SK-N-SH treated with all-trans-retinoic acid at 6 μM for 48 hours (cell line): ENCODE data around the gene SGPL1.

ENCODE experiments used
- ATAC-seq: fragments of 200-7000 bp; cut with Tn5 transposase; 3 replicates; pipeline ENCODE4 v1.9.1; 2020; ENCODE audit warnings: mild to moderate bottlenecking, moderate library complexity
- ARNTL ChIP-seq: fragments of 450-650 bp; formaldehyde crosslinking; IDR thresholded peaks from 2 replicates; pipeline ENCODE4 v1.5.0; 2020; ENCODE audit warnings: low read depth, mild to moderate bottlenecking, moderate library complexity, borderline replicate concordance
- BACH2 ChIP-seq: fragments of 250-450 bp; sonication (Bioruptor Pico); IDR thresholded peaks from 2 replicates; pipeline ENCODE4 v1.9.0; 2021; ENCODE audit warnings: mild to moderate bottlenecking, borderline replicate concordance
- ESRRG ChIP-seq: fragments of 250-450 bp; sonication (Bioruptor Pico); IDR thresholded peaks from 2 replicates; pipeline ENCODE4 v1.6.1; 2021; ENCODE audit warnings: mild to moderate bottlenecking
- GLIS3 ChIP-seq: fragments of 250-450 bp; sonication (Bioruptor Pico); IDR thresholded peaks from 2 replicates; pipeline ENCODE4 v1.5.0; 2020; ENCODE audit warnings: mild to moderate bottlenecking, moderate library complexity
- ISL1 ChIP-seq: fragments of 250-450 bp; sonication (Bioruptor Pico); IDR thresholded peaks from 2 replicates; pipeline ENCODE4 v2.1.2; 2022; ENCODE audit warnings: mild to moderate bottlenecking, moderate library complexity
- OSR1 ChIP-seq: fragments of 250-450 bp; sonication (Bioruptor Pico); IDR thresholded peaks from 2 replicates; pipeline ENCODE4 v1.8.0; 2022; ENCODE audit warnings: moderate library complexity, mild to moderate bottlenecking, inconsistent platforms
- PPARA ChIP-seq: fragments of 250-450 bp; sonication (Bioruptor Pico); IDR thresholded peaks from 2 replicates; pipeline ENCODE4 v1.5.0; 2020; ENCODE audit warnings: mild to moderate bottlenecking, borderline replicate concordance
- RARB ChIP-seq: fragments of 250-450 bp; sonication (Bioruptor Pico); IDR thresholded peaks from 2 replicates; pipeline ENCODE4 v1.8.0; 2021; ENCODE audit warnings: mild to moderate bottlenecking, moderate library complexity
- SNAI2 ChIP-seq: fragments of 250-450 bp; sonication (Bioruptor Pico); IDR thresholded peaks from 2 replicates; pipeline ENCODE4 v1.5.0; 2020; ENCODE audit warnings: mild to moderate bottlenecking, moderate library complexity
- TCF4 ChIP-seq: fragments of 250-450 bp; sonication (Bioruptor Pico); IDR thresholded peaks from 2 replicates; pipeline ENCODE4 v1.8.0; 2021; ENCODE audit warnings: mild to moderate bottlenecking, moderate library complexity, borderline replicate concordance
- TOX ChIP-seq: fragments of 250-450 bp; sonication (Bioruptor Pico); IDR thresholded peaks from 2 replicates; pipeline ENCODE4 v1.8.0; 2021; ENCODE audit warnings: mild to moderate bottlenecking, moderate library complexity, borderline replicate concordance
- ZC3H10 ChIP-seq: fragments of 250-450 bp; sonication (Bioruptor Pico); IDR thresholded peaks from 2 replicates; pipeline ENCODE4 v1.5.1; 2021; ENCODE audit warnings: mild to moderate bottlenecking, moderate library complexity
- ZFP3 ChIP-seq: fragments of 250-450 bp; sonication (Bioruptor Pico); IDR thresholded peaks from 2 replicates; pipeline ENCODE4 v1.5.0; 2020; ENCODE audit warnings: mild to moderate bottlenecking, moderate library complexity
- ZFP30 ChIP-seq: fragments of 450-650 bp; formaldehyde crosslinking; IDR thresholded peaks from 2 replicates; pipeline ENCODE4 v1.5.0; 2022; ENCODE audit warnings: mild to moderate bottlenecking, moderate library complexity
- ZNF565 ChIP-seq: fragments of 450-650 bp; formaldehyde crosslinking; conservative IDR thresholded peaks from 2 replicates; pipeline ENCODE4 v1.5.0; 2020; ENCODE audit warnings: low read depth, mild to moderate bottlenecking, moderate library complexity
- ZNF70 ChIP-seq: fragments of 450-650 bp; formaldehyde crosslinking; IDR thresholded peaks from 2 replicates; pipeline ENCODE4 v1.5.0; 2020; ENCODE audit warnings: mild to moderate bottlenecking, moderate library complexity
- ZNF8 ChIP-seq: fragments of 450-650 bp; formaldehyde crosslinking; IDR thresholded peaks from 2 replicates; pipeline ENCODE4 v1.5.0; 2020; ENCODE audit warnings: mild to moderate bottlenecking, moderate library complexity
- TF ChIP-seq, protein P1 (sequence below): fragments of 250-450 bp; sonication (Bioruptor Pico); IDR thresholded peaks from 2 replicates; pipeline ENCODE4 v1.5.0; 2020; ENCODE audit warnings: mild to moderate bottlenecking, moderate library complexity
- TF ChIP-seq, protein P2 (sequence below): fragments of 250-450 bp; sonication (Bioruptor Pico); IDR thresholded peaks from 2 replicates; pipeline ENCODE4 v1.5.1; 2020; ENCODE audit warnings: low read depth, mild to moderate bottlenecking, moderate library complexity
- TF ChIP-seq, protein P3 (sequence below): fragments of 250-450 bp; sonication (Bioruptor Pico); IDR thresholded peaks from 2 replicates; pipeline ENCODE4 v1.8.0; 2021; ENCODE audit warnings: low read depth, mild to moderate bottlenecking, moderate library complexity, borderline replicate concordance
- TF ChIP-seq, protein P4 (sequence below): fragments of 250-450 bp; sonication (Bioruptor Pico); IDR thresholded peaks from 2 replicates; pipeline ENCODE4 v1.8.0; 2020; ENCODE audit warnings: mild to moderate bottlenecking, moderate library complexity, borderline replicate concordance

The SGPL1 gene

DNA sequence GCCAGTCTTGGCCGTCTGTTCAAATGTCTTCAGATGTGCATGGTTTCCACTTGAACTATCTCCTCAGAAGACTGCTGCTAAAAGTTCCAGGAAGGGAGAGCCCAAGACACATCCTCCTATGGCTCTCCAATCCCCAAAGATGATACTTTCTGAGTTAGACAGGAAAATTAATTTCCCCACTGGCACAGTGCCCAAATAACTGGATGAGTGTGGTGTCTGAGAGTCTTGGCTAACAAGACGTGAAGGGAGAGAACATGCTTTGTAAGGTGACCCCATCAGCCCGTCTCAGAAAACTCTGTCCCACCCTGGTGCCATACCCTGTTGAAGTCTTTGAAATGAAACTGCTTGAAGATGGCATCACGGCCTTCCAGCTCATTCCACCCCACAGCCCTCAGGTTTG, 69.7 kb downstream of the SGPL1 start:
- no peak for TF ChIP-seq ZNF8 (CRISPR knock-in tag)
- no peak for TF ChIP-seq ZC3H10 (CRISPR knock-in tag)
- TF ChIP-seq RARB (CRISPR knock-in tag): no peak
- TF ChIP-seq SNAI2 (CRISPR knock-in tag): no peak
- TF ChIP-seq ISL1: no peak
- no peak for ATAC-seq

DNA sequence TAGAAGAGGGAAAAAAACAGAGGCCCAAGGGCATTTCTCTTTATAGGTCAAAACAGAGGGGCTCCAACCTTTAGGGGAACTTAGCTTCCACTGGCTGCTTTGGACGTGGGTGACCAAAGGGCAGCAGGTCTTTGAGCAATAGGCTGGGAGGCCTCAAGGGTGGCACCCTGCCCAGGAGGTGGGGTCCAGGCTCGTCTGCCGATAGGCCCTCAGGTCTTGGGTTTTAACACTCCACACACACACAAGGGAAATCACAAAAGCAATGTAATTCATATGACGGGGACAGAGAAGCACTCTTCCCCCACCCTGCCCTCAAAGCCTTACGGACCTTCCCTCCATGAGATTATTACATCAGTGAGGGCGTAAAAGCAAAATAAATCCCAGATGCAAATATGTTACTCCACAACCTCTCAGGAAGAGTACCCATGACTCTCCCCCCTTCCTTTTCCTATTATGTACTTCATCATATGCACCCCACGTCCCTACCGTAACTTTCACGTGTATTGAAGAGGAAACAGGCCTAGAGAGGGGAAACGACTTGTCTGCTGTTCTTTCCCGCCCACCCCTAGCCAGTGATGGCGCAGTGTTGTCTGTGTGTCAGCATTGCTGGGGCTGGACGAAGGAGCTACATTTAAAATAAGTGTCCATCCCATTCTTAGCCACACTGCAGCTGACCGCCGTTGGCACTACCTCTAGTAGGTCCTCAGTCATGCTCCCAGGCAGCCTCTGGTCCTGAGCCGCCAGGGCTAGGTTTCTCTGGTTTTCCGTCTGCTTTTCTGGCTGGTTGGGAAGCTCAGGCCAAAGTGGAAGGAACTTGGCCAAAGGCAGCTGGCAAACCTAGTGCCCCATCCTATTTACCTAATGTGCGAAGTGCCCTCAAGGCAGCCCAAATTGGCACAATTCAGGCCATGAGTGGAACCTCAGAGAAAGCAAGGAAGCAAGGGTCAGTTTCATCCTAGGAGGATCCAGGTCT, 70.5 kb downstream of the SGPL1 start:
- ATAC-seq: no peak
- TF ChIP-seq ZFP30 (CRISPR knock-in tag) (no peak), OSR1 (CRISPR knock-in tag) (no peak), ZC3H10 (CRISPR knock-in tag) (no peak), ARNTL (no peak), TCF4 (CRISPR knock-in tag) (no peak), ZNF8 (CRISPR knock-in tag) (no peak), PPARA (CRISPR knock-in tag) (no peak), GLIS3 (CRISPR knock-in tag) (no peak), ZFP3 (CRISPR knock-in tag) (no peak), ZNF565 (no peak)
- TF ChIP-seq, protein P1, sequence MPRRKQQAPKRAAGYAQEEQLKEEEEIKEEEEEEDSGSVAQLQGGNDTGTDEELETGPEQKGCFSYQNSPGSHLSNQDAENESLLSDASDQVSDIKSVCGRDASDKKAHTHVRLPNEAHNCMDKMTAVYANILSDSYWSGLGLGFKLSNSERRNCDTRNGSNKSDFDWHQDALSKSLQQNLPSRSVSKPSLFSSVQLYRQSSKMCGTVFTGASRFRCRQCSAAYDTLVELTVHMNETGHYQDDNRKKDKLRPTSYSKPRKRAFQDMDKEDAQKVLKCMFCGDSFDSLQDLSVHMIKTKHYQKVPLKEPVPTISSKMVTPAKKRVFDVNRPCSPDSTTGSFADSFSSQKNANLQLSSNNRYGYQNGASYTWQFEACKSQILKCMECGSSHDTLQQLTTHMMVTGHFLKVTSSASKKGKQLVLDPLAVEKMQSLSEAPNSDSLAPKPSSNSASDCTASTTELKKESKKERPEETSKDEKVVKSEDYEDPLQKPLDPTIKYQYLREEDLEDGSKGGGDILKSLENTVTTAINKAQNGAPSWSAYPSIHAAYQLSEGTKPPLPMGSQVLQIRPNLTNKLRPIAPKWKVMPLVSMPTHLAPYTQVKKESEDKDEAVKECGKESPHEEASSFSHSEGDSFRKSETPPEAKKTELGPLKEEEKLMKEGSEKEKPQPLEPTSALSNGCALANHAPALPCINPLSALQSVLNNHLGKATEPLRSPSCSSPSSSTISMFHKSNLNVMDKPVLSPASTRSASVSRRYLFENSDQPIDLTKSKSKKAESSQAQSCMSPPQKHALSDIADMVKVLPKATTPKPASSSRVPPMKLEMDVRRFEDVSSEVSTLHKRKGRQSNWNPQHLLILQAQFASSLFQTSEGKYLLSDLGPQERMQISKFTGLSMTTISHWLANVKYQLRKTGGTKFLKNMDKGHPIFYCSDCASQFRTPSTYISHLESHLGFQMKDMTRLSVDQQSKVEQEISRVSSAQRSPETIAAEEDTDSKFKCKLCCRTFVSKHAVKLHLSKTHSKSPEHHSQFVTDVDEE (CRISPR knock-in tag): no peak
- TF ChIP-seq, protein P2, sequence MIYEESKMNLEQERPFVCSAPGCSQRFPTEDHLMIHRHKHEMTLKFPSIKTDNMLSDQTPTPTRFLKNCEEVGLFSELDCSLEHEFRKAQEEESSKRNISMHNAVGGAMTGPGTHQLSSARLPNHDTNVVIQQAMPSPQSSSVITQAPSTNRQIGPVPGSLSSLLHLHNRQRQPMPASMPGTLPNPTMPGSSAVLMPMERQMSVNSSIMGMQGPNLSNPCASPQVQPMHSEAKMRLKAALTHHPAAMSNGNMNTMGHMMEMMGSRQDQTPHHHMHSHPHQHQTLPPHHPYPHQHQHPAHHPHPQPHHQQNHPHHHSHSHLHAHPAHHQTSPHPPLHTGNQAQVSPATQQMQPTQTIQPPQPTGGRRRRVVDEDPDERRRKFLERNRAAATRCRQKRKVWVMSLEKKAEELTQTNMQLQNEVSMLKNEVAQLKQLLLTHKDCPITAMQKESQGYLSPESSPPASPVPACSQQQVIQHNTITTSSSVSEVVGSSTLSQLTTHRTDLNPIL (CRISPR knock-in tag): no peak
- TF ChIP-seq, protein P3, sequence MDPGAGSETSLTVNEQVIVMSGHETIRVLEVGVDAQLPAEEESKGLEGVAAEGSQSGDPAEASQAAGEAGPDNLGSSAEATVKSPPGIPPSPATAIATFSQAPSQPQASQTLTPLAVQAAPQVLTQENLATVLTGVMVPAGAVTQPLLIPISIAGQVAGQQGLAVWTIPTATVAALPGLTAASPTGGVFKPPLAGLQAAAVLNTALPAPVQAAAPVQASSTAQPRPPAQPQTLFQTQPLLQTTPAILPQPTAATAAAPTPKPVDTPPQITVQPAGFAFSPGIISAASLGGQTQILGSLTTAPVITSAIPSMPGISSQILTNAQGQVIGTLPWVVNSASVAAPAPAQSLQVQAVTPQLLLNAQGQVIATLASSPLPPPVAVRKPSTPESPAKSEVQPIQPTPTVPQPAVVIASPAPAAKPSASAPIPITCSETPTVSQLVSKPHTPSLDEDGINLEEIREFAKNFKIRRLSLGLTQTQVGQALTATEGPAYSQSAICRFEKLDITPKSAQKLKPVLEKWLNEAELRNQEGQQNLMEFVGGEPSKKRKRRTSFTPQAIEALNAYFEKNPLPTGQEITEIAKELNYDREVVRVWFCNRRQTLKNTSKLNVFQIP (CRISPR knock-in tag): no peak

DNA sequence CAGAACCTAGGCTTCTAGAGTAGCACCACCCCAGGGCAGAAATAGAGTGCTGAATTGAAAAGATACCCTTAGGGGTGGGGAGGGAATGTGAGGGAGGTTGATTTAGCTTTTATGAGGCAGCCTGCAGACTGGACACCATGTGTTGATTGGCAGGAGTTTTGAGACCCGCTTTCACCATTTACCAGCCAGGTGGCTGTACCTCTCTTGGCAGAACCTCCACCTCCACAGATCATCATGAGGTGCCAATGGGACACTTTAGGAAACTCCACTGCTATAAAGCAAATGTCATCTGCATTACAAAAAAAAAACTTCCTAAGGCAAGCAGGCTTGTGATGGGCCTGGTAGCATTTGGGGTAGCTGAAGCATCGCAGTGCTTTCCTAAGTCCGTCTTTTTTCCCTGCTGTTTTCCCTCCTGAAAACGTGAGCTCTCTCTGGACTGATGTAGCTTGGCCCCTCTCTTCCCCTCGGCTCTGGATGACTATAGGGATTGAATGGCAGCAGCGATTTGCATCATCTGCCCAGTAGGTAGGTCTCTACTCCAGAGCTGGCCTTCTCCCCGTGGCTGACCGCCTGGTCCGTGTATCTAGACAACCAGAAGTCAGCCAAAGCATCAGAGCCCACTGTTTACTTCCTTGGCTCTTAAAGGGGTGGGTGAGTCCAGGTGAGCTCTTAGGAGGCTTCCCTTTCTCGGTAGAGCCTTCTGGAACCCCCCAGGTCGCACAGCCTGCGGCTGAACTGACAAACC, 71.3 kb downstream of the SGPL1 start:
- TF ChIP-seq TCF4 (CRISPR knock-in tag) (no peak), ZC3H10 (CRISPR knock-in tag) (no peak), BACH2 (CRISPR knock-in tag) (no peak), ZFP3 (CRISPR knock-in tag) (no peak), ISL1 (no peak), OSR1 (CRISPR knock-in tag) (no peak), TOX (CRISPR knock-in tag) (no peak), ZNF70 (CRISPR knock-in tag) (no peak), ESRRG (no peak), RARB (CRISPR knock-in tag) (no peak)
- TF ChIP-seq, protein P3 (CRISPR knock-in tag): no peak
- TF ChIP-seq, protein P2 (CRISPR knock-in tag): no peak
- TF ChIP-seq, protein P4, sequence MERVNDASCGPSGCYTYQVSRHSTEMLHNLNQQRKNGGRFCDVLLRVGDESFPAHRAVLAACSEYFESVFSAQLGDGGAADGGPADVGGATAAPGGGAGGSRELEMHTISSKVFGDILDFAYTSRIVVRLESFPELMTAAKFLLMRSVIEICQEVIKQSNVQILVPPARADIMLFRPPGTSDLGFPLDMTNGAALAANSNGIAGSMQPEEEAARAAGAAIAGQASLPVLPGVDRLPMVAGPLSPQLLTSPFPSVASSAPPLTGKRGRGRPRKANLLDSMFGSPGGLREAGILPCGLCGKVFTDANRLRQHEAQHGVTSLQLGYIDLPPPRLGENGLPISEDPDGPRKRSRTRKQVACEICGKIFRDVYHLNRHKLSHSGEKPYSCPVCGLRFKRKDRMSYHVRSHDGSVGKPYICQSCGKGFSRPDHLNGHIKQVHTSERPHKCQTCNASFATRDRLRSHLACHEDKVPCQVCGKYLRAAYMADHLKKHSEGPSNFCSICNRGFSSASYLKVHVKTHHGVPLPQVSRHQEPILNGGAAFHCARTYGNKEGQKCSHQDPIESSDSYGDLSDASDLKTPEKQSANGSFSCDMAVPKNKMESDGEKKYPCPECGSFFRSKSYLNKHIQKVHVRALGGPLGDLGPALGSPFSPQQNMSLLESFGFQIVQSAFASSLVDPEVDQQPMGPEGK (CRISPR knock-in tag): no peak
- TF ChIP-seq, protein P1 (CRISPR knock-in tag): no peak
- no peak for ATAC-seq
